GM20000 (cell line): ENCODE results near the gene SF3B2.
"Not testable (repeated sequence)": the region's sequence is repeated elsewhere in the genome, so short reads cannot be mapped to it uniquely, and the experiment has no call there.

Source experiments
- DNase-seq: peaks from one replicate; pipeline ENCODE4 v3.0.0; 2012; ENCODE audit warnings: low spot score
- CTCF ChIP-seq: IDR thresholded peaks from 2 replicates; pipeline ENCODE4 v1.5.1; 2012; ENCODE audit warnings: mild to moderate bottlenecking, control low read depth; ENCODE audit errors: extremely low read depth, missing control alignments

The SF3B2 gene

DNA sequence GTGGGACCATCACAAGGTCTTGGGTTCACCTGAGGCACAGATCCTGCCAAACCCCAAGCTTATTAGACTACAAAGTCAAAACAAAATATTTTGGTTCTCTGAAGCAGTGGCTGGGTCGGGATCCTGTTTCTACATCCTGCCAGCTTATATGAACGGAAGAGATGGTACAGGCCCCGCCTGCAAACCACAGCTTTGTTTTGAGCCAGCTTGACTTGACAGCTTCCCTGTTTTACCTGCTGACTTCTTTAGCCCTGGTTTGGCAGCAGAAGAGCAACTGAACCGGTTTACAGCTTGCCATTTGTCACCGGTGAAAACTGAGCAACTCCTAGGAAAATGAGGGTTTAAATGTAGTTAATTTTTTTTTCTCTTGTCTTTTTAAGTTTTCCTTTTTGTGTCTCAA, 29.3 kb downstream of the SF3B2 start:
- peak; percentile 64 for DNase-seq
- no peak for TF ChIP-seq CTCF

GRCh38 chr11:66082946-66083698, 31.0 kb downstream of the SF3B2 start:
- no peak for DNase-seq
- TF ChIP-seq CTCF: no peak

GRCh38 chr11:66083767-66084166, 31.6 kb downstream of the SF3B2 start:
- TF ChIP-seq CTCF: no peak
- DNase-seq: no peak

- no peak for DNase-seq
- no peak for TF ChIP-seq CTCF
Measured at GRCh38 chr11:66084821-66085475, 32.8 kb downstream of the SF3B2 start.

DNA sequence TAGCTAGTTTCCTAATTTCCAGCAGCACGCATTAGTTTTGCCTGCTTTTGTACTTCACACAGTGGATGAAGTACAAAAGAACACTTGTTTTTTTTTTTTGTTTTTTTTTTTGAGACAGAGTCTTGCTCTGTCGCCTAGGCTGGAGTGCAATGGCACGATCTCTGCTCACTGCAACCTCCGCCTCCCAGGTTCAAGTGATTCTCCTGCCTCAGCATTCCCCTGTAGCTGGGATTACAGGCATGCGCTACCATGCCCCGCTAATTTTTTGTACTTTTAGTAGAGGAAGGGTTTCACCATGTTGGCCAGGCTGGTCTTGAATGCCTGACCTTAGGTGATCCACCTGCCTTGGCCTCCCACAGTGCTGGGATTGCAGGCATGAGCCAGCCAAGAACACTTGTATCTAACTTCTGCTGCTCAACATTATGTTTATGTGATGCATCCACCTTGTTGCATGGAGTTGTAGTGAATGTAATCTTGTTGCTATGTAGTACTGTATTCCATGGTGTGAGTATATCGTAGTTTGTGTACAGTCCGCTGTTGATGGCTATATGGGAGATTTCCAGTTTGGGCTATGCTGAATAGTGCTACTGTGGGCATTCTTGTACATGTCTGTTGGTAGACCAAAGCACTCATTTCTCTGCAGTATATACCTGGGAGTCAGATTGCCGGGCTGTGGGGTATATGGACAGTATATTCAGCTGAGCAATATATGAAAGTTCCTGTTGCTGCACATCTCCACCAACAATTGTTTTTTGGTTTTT, 35.2 kb downstream of the SF3B2 start:
- TF ChIP-seq CTCF: no peak
- no peak for DNase-seq

- TF ChIP-seq CTCF: no peak
- no peak for DNase-seq
Measured at GRCh38 chr11:66089067-66089466, 36.9 kb downstream of the SF3B2 start.

GRCh38 chr11:66090288-66090687, 38.1 kb downstream of the SF3B2 start:
- TF ChIP-seq CTCF: no peak
- DNase-seq: no peak

DNA sequence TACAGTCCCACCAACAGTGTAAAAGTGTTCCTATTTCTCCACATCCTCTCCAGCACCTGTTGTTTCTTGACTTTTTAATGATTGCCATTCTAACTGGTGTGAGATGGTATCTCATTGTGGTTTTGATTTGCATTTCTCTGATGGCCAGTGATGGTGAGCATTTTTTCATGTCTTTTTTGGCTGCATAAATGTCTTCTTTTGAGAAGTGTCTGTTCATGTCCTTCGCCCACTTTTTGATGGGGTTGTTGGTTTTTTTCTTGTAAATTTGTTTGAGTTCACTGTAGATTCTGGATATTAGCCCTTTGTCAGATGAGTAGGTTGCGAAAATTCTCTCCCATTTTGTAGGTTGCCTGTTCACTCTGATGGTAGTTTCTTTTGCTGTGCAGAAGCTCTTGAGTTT, 40.0 kb downstream of the SF3B2 start:
- DNase-seq: not testable (repeated sequence)

- DNase-seq: not testable (repeated sequence)
Measured at GRCh38 chr11:66099746-66100145, 47.6 kb downstream of the SF3B2 start.
